Measurements from ENCODE around the gene ABCA7.
A peak's percentile ranks its signal among the peaks of the same experiment; 100 is the strongest.

The ABCA7 gene

DNA sequence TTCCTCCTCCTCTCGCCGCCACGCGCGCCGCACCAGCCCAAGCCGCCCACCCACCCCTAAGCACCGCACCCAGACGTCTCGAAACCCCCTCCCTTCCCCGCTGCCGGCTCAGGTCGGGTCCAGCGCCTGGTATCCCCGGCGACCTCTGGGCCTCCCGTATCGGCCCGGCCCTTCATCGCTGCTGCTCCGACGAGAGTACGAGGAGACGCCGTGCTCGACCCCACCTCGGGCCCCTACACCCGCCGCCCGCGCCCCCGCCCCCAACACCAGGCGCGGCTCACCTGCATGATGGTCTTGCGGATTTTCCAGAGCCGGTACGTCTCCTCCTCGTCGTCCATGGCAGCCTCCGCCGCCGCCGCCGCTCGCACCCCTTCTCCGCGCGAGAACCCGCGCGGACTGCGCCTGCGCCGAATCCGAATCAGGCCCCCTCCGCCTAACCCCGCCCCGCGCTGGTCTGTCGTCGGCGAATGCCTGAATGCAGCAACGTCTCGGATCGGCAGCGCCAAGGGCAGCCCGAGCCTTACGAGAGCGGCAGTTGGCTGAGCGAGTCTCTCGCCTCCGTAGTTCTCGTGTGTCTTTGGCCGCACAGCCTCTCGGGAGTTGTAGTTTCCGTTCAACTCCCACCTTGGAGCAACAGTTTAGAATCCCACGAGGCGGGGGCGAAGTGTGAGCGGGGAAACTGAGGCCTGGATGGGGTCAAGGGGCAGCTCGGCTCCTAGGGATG, 55.2 kb downstream of the ABCA7 start, which contains the start of gene POLR2E:
Gene POLR2E (minus strand): TSS at position 398 of the 724 bp plus-strand sequence. CDS start 60 bp downstream, at position 338.
- H3K4me3 ChIP-seq (ENCODE audit: low read depth, low read length), result peak within 1 kb of the TSS; percentile 75
- TF ChIP-seq, protein P1, sequence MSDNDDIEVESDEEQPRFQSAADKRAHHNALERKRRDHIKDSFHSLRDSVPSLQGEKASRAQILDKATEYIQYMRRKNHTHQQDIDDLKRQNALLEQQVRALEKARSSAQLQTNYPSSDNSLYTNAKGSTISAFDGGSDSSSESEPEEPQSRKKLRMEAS (IDR thresholded peaks at IDR 0.05; ENCODE audit: low read depth, low read length), result peak; percentile 68; the same call in 1 of the 2 replicates
- TF ChIP-seq, protein P2, sequence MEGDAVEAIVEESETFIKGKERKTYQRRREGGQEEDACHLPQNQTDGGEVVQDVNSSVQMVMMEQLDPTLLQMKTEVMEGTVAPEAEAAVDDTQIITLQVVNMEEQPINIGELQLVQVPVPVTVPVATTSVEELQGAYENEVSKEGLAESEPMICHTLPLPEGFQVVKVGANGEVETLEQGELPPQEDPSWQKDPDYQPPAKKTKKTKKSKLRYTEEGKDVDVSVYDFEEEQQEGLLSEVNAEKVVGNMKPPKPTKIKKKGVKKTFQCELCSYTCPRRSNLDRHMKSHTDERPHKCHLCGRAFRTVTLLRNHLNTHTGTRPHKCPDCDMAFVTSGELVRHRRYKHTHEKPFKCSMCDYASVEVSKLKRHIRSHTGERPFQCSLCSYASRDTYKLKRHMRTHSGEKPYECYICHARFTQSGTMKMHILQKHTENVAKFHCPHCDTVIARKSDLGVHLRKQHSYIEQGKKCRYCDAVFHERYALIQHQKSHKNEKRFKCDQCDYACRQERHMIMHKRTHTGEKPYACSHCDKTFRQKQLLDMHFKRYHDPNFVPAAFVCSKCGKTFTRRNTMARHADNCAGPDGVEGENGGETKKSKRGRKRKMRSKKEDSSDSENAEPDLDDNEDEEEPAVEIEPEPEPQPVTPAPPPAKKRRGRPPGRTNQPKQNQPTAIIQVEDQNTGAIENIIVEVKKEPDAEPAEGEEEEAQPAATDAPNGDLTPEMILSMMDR (IDR thresholded peaks at IDR 0.05; ENCODE audit: low read depth, low read length), result no peak
- peak; percentile 49 for TF ChIP-seq POLR2A (IDR thresholded peaks at IDR 0.05; ENCODE audit: extremely low read depth, insufficient read length)
- TF ChIP-seq MYC (IDR thresholded peaks at IDR 0.05; ENCODE audit: low read depth, low read length), result no peak
- peak; percentile 93 for DNase-seq (ENCODE audit: low read depth)

DNA sequence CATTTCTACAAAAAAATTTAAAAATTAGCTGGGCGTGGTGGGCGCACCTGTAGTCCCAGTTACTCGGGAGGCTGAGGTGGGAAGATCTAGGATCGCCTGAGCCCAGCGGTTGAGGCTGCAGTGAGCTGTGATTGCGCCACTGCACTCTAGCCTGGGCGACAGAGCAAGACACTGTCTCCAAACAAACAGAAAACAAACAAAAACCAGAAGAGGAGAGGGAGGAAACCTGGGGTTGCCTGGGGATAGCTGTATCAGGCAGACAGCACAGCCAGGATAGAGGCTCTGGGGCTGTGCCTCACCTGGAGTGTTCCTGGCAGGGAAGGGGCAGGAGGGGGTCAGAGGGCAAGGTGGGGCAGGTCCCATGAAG, 57.9 kb downstream of the ABCA7 start:
- TF ChIP-seq POLR2A (IDR thresholded peaks at IDR 0.05; ENCODE audit: extremely low read depth, insufficient read length), result no peak
- no peak for DNase-seq (ENCODE audit: low read depth)
- H3K4me3 ChIP-seq (ENCODE audit: low read depth, low read length), result no peak overlapping the region

DNA sequence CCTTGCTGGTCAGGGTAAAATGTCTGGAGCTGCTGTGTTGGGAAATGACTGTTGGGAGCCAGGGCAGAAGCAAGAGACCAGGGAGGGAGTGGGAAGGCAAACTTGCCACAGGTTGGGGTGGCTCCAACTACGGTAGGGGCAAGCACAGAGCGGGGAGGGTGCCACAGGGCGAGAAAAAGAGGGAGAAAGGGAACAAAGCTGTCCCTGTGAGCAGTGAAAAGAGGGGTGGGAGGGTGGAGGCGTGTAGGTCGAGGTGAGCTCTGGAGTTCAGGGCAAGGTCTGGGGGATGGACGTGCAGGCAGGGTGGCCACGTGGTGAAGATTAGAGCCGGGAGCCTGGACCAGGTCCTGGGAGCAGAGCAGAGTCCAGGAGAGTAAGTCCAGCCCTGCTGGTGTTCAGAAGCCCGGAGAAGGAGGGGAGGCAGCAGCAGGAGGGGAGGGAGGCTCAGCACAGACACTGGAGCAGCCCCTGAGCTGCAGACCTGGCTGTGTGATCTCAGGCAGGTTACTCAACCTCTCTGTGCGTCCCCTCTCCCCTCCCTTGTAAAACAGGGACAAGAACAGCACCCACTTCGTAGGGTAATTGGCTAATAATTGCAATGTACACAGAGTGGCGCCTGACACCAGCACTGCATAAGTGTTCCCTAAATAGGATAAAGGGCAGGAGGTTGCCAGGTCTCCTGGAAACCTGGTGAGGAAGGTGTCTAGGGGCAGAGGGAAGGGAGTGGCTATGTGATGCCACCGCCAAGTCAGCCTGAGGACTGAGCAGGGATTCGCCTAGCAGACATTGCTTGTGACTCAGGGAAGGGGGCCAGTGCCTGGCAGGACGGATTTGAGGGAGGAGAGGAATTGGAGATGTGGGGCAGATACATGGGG, 58.5 kb downstream of the ABCA7 start:
- no peak overlapping the region for H3K4me3 ChIP-seq (ENCODE audit: low read depth, low read length)
- no peak for DNase-seq (ENCODE audit: low read depth)
- TF ChIP-seq, protein P1 (IDR thresholded peaks at IDR 0.05; ENCODE audit: low read depth, low read length), result no peak
- TF ChIP-seq POLR2A (IDR thresholded peaks at IDR 0.05; ENCODE audit: extremely low read depth, insufficient read length) (no peak), MYC (IDR thresholded peaks at IDR 0.05; ENCODE audit: low read depth, low read length) (no peak)
- TF ChIP-seq, protein P2 (IDR thresholded peaks at IDR 0.05; ENCODE audit: low read depth, low read length), result no peak

DNA sequence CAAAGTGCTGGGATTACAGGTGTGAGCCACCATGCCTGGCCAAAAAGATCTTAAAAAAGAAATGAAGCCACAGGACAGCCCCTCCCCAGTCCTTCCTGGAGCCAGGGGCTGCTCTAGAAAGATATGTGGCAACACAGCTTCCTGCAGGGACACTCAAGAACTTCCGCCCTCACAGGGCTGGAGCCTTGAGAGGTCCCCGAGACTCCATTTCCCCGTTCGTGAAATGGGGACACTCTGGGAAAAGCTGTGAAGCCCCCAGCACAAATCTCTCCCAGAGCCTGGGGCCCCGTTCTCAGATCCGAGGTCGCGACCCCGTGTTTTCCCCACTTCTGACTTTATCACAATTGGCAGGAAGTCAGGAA, 61.4 kb downstream of the ABCA7 start:
- peak; percentile 57 for DNase-seq (ENCODE audit: low read depth)
- TF ChIP-seq, protein P1 (IDR thresholded peaks at IDR 0.05; ENCODE audit: low read depth, low read length), result no peak
- TF ChIP-seq, protein P2 (IDR thresholded peaks at IDR 0.05; ENCODE audit: low read depth, low read length), result no peak
- TF ChIP-seq MYC (IDR thresholded peaks at IDR 0.05; ENCODE audit: low read depth, low read length) (no peak), POLR2A (IDR thresholded peaks at IDR 0.05; ENCODE audit: extremely low read depth, insufficient read length) (no peak)
- no peak overlapping the region for H3K4me3 ChIP-seq (ENCODE audit: low read depth, low read length)

DNA sequence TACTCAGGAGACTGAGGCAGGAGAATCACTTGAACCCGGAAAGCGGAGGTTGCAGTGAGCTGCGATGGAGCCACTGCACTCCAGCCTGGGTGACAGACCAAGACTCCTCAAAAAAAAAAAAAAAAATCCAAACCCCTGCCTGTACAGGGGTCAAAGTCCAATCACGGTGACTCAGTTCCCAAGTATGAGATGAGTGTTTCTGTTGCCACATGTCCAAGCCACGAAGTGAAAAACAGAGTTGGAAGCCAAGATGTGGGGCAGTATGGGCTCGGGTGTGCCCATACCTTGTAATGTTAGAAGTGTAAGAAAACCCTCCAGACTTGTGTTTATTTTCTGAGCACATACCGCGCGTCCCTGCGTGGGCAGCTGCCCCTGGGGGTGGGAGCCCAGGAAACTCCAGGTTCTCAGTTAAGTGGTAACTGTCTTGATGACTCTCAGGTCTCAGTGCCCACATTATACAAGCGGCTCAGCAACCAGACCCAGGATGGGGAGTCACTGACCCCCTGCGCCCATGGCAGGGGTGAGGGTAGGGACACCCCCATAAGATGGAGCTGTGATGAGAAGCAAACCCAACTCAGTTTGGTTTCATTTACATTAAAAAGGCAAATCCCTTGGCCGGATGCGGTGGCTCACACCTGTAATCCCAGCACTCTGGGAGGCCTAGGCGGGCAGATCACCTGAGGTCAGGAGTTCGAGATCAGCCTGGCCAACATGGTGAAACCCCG, 62.7 kb downstream of the ABCA7 start:
- DNase-seq (ENCODE audit: low read depth), result peak; percentile 54
- no peak overlapping the region for H3K4me3 ChIP-seq (ENCODE audit: low read depth, low read length)
- TF ChIP-seq, protein P1 (IDR thresholded peaks at IDR 0.05; ENCODE audit: low read depth, low read length), result no peak
- no peak for TF ChIP-seq POLR2A (IDR thresholded peaks at IDR 0.05; ENCODE audit: extremely low read depth, insufficient read length)

DNA sequence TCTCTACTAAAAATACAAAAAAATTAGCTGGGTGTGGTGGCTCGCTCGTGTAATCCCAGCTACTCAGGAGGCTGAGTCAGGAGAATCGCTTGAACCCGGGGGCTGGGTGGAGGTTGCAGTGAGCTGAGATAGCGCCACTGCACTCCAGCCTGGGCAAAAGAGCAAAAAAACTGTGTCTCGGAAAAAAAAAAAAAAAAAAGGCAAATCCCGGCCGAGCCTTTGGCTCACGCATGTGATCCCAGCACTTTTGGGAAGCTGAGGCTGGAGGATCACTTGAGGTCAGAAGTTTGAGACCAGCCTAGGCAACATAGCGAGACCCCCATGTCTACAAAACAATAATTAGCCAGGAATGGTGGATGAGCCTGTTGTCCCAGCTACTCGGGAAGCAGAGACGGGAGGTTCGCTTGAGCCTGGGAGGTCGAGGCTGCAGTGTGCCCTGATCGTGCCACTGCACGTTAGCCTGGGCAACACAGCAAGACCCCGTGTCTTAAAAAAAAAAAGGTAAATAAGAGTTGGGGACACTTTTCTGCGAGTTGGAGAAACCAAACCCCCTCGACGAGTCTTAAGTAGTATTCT, 63.3 kb downstream of the ABCA7 start:
- no peak overlapping the region for H3K4me3 ChIP-seq (ENCODE audit: low read depth, low read length)
- TF ChIP-seq POLR2A (IDR thresholded peaks at IDR 0.05; ENCODE audit: extremely low read depth, insufficient read length) (no peak), MYC (IDR thresholded peaks at IDR 0.05; ENCODE audit: low read depth, low read length) (no peak)
- TF ChIP-seq, protein P1 (IDR thresholded peaks at IDR 0.05; ENCODE audit: low read depth, low read length), result no peak
- TF ChIP-seq, protein P2 (IDR thresholded peaks at IDR 0.05; ENCODE audit: low read depth, low read length), result no peak
- DNase-seq (ENCODE audit: low read depth), result no peak

All from NB4 (cell line).